HG03135 (cell line): ENCODE measurements around the gene TLK2.

Source experiments
- ATAC-seq: cut with Tn5 transposase; IDR thresholded peaks from one replicate; pipeline ENCODE4 v1.9.1; 2021; ENCODE audit warnings: mild to moderate bottlenecking, moderate library complexity; ENCODE audit not compliant: unreplicated experiment

TLK2 gene

DNA sequence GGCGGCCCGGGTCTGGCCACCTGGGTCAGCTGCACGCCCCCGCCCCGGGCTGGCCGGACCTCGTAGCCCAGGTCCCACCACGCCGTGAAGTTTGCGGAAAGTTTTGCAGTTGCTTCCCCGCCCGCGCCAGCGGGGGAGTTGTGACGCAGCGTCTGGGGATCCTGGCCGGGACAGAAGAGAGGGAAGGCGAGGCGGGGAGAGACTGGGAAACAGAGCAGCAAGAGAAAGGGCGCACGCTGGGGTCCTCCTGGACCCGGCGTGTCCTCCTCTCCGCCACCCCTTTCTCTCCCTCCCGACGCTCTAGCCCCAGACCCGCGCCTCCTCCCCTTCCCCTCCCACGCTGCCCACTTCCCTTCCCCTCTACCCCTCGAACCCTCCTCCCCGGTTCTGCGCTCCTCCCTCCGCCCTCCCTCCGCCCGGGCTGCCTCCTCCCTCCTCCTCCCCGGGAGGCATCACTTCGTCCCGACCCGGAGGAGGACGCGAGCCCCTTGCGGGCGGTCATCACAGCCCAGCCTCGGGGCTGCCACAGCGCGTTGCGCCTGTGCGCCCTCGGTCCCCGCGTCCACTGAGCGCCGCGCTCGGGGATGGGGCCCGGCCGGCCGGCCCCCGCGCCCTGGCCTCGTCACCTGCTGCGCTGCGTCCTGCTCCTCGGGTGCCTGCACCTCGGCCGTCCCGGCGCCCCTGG is 148.7 kb downstream of the TLK2 start, which contains the start of gene MRC2:
Gene MRC2 (plus strand): TSS at position 452 of the 685 bp plus-strand sequence. CDS start 133 bp downstream, at position 585.
- no peak for ATAC-seq

GRCh38 chr17:62627904-62628633 is 149.4 kb downstream of the TLK2 start:
- ATAC-seq: no peak

DNA sequence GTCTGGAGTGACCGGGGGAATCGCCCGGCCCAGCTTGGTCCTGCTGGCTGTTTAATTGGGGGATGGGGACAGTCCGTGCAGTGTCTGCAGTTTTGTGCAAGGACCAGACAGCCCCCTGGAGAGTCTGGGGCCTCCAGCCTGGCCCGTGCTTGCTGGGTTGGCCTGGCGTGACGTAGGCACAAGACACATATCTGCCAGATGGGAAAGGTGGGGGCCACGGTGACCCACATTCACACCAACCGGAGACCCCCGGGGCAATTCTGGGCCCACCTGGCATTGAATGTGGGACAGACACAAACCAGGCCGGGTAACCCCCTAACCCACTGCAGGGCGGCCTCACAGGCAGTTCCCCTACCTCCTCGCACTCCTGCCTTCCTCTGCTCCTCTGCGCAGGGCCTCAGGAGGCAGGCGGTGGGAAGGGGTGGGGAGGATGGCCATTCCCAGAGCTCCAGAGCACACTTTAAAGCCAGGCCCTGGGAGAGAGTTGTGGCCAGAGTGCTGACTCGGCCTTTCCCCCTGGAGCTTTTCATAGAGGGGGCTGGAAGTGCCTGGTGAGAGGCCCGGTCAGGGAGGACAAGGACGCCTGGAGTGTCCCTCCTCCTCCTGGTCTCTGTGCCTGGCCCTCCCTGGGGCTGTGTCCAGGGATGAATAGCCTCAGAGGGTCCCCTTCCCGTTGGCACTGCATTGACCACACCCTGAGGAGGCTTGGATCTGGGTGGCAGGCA is 150.4 kb downstream of the TLK2 start:
- ATAC-seq: no peak

DNA sequence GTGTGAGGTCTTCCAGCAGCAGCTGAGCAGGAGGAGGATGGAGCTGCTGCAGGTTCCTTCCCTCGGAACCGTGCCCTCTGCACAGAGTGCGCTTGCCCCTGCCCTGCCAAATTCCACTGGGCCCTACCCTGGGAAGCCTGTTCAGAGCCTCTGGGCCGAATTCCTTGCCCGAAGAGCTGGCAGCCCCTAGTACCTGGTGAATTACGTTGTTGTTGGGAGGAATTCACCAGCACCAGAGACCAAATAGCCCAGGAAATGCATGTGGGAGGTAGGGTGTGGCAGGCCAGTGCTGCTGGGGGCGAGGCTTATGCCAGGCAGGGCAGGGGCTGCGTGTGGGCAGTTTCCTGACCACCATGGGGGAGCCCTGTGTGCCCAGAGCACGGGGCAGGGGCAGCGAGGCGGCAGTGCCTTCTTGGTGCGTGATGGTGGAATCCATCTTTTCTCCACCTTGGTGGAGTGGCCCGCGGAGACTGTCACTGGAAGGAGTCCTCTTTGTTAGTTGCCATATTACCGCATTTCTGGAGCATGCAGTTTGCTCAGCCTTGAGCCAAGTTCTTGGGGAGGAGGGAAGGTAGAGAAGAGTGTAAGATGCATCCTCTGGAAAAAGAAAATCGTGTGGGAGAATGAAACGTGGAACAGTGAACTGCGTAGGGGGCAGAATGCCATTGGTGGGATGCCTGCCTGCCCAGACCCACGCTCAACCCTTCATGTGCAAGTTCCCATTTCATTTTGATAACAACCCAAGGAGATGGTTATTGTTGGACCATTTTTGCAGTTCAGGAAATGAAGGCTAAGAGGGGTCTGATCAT is 151.1 kb downstream of the TLK2 start:
- no peak for ATAC-seq

DNA sequence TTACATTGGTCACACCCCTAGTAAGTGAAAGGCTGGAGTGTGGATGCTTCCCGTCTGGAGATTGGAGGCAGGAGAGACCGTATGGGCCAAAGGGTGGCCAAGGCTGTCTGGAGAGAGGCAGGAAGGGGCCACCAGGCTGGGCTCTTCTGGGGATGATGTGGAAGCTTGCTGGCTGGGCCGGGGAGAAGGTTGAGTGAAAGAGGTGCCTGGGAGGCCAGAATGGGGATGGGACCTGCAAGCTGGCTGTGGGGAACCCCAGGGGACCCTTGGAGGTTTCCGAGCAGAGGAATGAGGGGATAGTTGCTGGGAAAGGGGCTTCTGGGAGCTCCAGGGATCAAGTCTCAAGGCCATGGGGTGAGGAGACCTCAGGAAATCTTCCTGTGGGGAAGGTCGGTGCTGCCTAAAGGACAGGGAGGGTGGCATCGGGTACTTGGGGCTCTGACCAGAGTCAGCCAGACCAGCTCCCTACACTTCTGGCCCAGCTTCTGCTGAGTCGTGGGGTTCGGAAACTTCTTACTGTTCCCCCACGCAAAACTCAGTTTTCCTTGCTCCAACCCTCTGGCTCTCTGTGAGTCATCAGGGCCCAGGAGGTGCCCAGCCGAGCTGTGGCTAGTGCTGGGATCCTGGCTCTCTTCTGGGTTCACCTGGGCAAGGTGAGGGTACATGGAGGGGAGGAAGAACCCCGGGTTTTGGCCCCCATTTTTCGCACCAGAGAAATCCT is 151.9 kb downstream of the TLK2 start:
- ATAC-seq: no peak

DNA sequence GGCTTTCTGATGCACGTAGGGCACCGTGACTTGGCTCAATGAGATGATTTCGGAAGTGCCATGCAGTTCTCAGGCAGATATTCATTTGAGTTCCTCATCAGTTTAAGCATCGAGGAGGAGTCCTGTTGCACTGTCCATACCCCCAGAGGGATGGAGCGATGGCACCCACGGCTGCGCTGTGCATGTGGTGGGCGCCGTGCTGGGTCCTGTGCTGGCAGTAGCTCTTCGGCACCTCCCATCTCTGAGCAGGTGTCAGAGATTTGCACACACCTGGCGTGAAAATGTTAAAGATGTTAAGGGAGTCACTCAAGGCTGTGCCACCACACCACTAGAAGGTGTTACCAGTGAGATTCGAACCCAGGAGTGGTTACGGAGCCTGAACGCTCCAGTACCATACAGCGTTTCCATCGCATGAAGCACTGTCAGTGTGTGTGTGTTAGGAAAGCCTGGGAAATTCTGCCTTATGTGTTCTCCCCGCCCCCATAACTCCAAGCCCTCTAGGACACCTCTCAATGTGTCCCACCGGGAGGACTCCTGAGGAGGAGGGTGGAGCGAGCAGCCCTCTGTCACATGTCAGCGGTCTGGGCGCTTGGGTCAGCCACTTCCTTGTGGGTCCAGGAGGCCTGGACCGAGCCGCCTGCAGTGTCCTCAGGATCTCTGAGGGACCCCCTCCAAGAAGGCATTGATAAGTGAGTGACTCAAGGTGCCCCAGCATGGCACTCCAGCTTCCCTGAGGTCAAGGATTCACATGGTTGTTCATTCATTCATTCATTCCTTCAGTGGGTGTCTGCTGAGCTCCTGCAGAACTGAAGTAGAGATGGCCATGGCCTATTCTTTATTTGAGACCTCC is 152.7 kb downstream of the TLK2 start:
- no peak for ATAC-seq

- ATAC-seq: no peak
Observed at GRCh38 chr17:62631936-62632924, 153.6 kb downstream of the TLK2 start.

- no peak for ATAC-seq
Observed at GRCh38 chr17:62637809-62638208, 159.2 kb downstream of the TLK2 start.

GRCh38 chr17:62641153-62641552 is 162.5 kb downstream of the TLK2 start:
- no peak for ATAC-seq

GRCh38 chr17:62641951-62642350 is 163.3 kb downstream of the TLK2 start:
- no peak for ATAC-seq

GRCh38 chr17:62643496-62643895 is 164.9 kb downstream of the TLK2 start:
- ATAC-seq: no peak

DNA sequence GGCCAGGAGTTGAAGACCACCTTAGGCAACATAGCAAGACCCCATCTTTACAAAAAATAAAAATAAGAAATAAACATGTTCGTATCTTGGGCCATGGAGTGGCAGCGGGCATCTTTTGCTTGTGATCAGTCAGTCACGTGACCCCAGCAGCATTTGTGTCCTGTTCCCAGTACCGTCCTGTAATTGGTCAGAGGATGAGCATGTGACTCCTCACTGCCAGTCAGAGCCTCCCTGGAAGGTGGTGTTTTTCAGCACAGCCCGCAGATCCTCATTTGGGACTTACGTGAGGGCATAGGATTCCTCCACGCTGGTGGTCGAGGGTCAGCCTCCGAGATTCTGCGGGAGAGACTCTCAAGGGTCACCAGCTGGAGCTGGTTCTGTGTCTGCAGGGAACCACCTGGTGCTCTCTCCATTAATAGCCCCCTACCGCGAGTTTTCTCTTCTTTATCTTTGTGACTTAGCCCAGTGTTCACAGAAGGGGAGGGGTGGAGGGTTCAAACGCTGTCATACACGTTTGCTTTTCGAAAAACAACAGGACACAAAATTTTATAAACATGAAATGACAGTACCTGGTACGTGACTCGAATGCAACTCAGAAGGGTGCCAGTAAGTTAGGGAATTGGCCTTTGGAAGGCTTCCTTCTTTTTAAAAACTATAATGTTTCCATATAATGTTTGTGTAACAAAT is 166.0 kb downstream of the TLK2 start:
- ATAC-seq: no peak

DNA sequence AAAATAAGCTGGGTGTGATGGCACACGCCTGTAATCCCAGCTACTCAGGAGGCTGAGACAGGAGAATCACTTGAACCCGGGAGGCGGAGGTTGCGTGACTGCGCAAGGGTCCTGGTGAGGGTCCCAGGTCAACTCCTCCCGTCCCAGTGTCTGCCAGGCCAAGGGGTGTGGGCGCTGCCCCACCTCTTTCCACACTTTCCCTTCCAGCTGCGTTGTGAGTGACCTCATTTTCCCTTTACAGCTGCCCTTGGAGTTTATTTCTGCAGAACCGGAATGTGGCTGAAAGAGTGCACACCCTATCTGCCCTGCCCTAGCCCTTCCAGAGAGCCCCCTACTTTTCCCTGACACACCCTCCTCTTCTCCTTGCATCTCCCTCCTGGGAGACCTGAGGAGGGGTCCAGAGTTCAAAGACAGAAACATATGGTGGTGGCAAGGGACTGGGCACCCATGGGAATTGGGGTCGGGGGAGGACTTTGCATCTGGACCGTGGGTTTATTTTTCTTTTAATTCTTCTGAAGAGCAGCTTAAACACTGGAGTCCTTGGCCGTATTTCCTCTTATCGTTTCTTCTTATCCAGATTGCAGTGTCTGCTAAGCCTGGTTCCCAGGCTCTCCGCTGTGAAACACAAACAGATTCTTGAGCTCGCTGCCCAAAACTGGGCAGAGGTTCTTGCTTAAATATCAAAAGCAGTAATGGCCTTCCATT is 169.8 kb downstream of the TLK2 start:
- no peak for ATAC-seq

DNA sequence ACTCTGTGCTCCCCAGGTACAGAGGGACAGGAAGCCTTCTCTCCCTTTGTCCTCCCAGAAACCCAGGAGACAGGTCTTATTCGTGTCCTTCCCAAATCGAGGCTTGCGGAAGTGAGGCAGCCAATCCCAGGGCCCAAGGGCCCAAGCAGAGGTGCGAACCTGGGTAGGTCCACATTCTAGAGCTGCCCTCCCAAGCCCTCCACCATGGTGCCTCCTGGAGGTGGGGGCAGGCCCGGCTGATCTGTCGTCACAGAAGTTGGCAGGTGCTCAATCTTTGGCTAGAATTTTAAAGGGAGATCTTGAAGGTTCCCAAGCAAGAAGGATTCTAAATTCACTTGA is 170.3 kb downstream of the TLK2 start:
- ATAC-seq: no peak

DNA sequence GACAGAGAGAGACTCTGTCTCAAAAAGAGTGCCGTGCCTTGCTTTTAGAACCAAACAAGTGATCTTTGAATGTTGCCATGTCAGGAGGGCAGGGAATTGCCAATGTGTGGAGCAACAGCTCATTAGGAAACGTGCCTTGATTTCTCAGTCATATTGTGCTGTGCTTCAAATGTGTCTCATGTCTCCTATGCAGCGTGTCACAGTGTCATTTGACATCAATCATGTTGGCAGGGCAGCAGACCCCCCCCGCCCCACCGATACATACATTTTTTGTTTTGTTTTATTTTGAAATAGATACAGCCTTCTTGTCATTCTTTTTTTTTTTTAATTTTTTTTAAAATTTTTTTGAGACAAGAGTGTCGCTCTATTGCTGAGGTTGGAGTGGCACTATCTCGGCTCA is 170.9 kb downstream of the TLK2 start:
- ATAC-seq: no peak

- no peak for ATAC-seq
Observed at GRCh38 chr17:62650587-62650986, 172.0 kb downstream of the TLK2 start.
